ENCODE data around the gene BCAM.

DNA sequence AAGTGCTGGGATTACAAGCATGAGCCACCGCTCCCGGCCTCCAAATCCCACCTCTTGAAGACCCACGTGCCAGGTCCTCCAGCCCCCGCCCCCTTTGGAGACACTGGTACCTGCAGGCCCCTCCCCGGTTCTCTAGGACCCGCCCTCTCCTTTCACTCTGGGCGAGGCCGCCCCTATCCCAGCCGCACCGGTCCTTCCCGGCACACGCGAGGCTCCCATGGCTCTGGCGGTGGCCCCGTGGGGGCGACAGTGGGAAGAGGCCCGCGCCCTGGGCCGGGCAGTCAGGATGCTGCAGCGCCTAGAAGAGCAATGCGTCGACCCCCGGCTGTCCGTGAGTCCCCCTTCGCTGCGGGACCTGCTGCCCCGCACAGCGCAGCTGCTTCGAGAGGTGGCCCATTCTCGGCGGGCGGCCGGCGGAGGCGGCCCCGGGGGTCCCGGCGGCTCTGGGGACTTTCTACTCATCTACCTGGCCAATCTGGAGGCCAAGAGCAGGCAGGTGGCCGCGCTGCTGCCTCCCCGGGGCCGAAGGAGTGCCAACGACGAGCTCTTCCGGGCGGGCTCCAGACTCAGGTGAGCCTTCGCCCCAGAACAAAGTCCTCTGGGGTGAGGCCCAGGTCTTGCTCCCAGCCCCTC, 31.1 kb upstream of the BCAM start, which contains the start of gene CBLC:
- TF ChIP-seq, protein P1, sequence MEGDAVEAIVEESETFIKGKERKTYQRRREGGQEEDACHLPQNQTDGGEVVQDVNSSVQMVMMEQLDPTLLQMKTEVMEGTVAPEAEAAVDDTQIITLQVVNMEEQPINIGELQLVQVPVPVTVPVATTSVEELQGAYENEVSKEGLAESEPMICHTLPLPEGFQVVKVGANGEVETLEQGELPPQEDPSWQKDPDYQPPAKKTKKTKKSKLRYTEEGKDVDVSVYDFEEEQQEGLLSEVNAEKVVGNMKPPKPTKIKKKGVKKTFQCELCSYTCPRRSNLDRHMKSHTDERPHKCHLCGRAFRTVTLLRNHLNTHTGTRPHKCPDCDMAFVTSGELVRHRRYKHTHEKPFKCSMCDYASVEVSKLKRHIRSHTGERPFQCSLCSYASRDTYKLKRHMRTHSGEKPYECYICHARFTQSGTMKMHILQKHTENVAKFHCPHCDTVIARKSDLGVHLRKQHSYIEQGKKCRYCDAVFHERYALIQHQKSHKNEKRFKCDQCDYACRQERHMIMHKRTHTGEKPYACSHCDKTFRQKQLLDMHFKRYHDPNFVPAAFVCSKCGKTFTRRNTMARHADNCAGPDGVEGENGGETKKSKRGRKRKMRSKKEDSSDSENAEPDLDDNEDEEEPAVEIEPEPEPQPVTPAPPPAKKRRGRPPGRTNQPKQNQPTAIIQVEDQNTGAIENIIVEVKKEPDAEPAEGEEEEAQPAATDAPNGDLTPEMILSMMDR (IDR thresholded peaks at IDR 0.05; ENCODE audit: low read length), result no peak
- TF ChIP-seq EZH2 (IDR thresholded peaks at IDR 0.05; ENCODE audit: borderline replicate concordance, low read length), result no peak
